Measurements from ENCODE around the gene PLEK2.
"Not testable (repeated sequence)": the region's sequence is repeated elsewhere in the genome, so short reads cannot be mapped to it uniquely, and the experiment has no call there.

PLEK2 gene

GRCh38 chr14:67410313-67410712, 1.7 kb downstream of the PLEK2 start:
- no peak for DNase-seq (ENCODE audit: low spot score)
- TF ChIP-seq CTCF (IDR thresholded peaks at IDR 0.05; ENCODE audit: extremely low read depth, missing control alignments) = no peak

GRCh38 chr14:67409461-67409860, 2.5 kb downstream of the PLEK2 start:
- DNase-seq (ENCODE audit: low spot score) = no peak
- TF ChIP-seq CTCF (IDR thresholded peaks at IDR 0.05; ENCODE audit: extremely low read depth, missing control alignments) = no peak

GRCh38 chr14:67408122-67408801, 3.7 kb downstream of the PLEK2 start:
- DNase-seq (ENCODE audit: low spot score) = not testable (repeated sequence)

GRCh38 chr14:67405771-67406170, 6.2 kb downstream of the PLEK2 start:
- TF ChIP-seq CTCF (IDR thresholded peaks at IDR 0.05; ENCODE audit: extremely low read depth, missing control alignments) = no peak
- no peak for DNase-seq (ENCODE audit: low spot score)

GRCh38 chr14:67400434-67400833, 11.5 kb downstream of the PLEK2 start:
- TF ChIP-seq CTCF (IDR thresholded peaks at IDR 0.05; ENCODE audit: extremely low read depth, missing control alignments) = no peak
- no peak for DNase-seq (ENCODE audit: low spot score)

- DNase-seq (ENCODE audit: low spot score) = no peak
- TF ChIP-seq CTCF (IDR thresholded peaks at IDR 0.05; ENCODE audit: extremely low read depth, missing control alignments) = no peak
These were observed 14.4 kb downstream of the PLEK2 start for GRCh38 chr14:67397536-67397935.

GRCh38 chr14:67396381-67396970, 15.5 kb downstream of the PLEK2 start:
- no peak for DNase-seq (ENCODE audit: low spot score)
- TF ChIP-seq CTCF (IDR thresholded peaks at IDR 0.05; ENCODE audit: extremely low read depth, missing control alignments) = no peak

GRCh38 chr14:67395876-67396189, 16.1 kb downstream of the PLEK2 start:
- DNase-seq (ENCODE audit: low spot score) = no peak
- no peak for TF ChIP-seq CTCF (IDR thresholded peaks at IDR 0.05; ENCODE audit: extremely low read depth, missing control alignments)

Measured in GM20000 (cell line).